ENCODE data around the gene CD63.

CD63 gene

GRCh38 chr12:55720071-55720564, 8.7 kb downstream of the CD63 start, which contains the start of gene RDH5:
TSS of gene RDH5 (plus strand) at chr12:55720393. CDS start at chr12:55721185, 792 bp downstream.
- DNase-seq = no peak

GRCh38 chr12:55719371-55719770, 9.4 kb downstream of the CD63 start:
- DNase-seq = no peak

- DNase-seq = no peak
Observed at GRCh38 chr12:55718624-55719275, 10.1 kb downstream of the CD63 start.

GRCh38 chr12:55718015-55718414, 10.8 kb downstream of the CD63 start:
- no peak for DNase-seq

GRCh38 chr12:55717011-55718007, 11.5 kb downstream of the CD63 start:
- no peak for DNase-seq

- no peak for DNase-seq
Observed at GRCh38 chr12:55716582-55716957, 12.2 kb downstream of the CD63 start.

GRCh38 chr12:55715833-55716581, 12.8 kb downstream of the CD63 start, which contains the start of gene BLOC1S1:
TSS of gene BLOC1S1 (plus strand) at chr12:55716046. CDS start at chr12:55716052, 6 bp downstream.
- DNase-seq = peak; percentile 95

GRCh38 chr12:55715169-55715764, 13.5 kb downstream of the CD63 start:
- DNase-seq = no peak

GRCh38 chr12:55713721-55714120, 15.1 kb downstream of the CD63 start:
- no peak for DNase-seq

GRCh38 chr12:55712700-55713415, 16.0 kb downstream of the CD63 start:
- DNase-seq = no peak

- no peak for DNase-seq
Observed at GRCh38 chr12:55711786-55712553, 16.8 kb downstream of the CD63 start.

GRCh38 chr12:55708695-55709233, 20.0 kb downstream of the CD63 start:
- DNase-seq = no peak

- peak; percentile 71 for DNase-seq
Observed at GRCh38 chr12:55707841-55708694, 20.7 kb downstream of the CD63 start, which contains the start of gene ITGA7. TSS of gene ITGA7 (minus strand) at chr12:55707904. CDS start at chr12:55707682, 222 bp downstream.

- no peak for DNase-seq
Observed at GRCh38 chr12:55707219-55707671, 21.6 kb downstream of the CD63 start.

- DNase-seq = no peak
Observed at GRCh38 chr12:55706568-55707218, 22.1 kb downstream of the CD63 start.

GRCh38 chr12:55705782-55706402, 22.9 kb downstream of the CD63 start:
- no peak for DNase-seq

- no peak for DNase-seq
Observed at GRCh38 chr12:55704824-55705718, 23.7 kb downstream of the CD63 start.
